Medulla oblongata (tissue), 1 donor: ENCODE results near the gene ERP27.

Experiments used
- DNase-seq: peaks from one replicate; pipeline ENCODE4 v3.0.0-alpha.2; 2015; ENCODE audit errors: extremely low spot score

Gene ERP27

GRCh38 chr12:14868916-14869506, 69.3 kb downstream of the ERP27 start:
- no peak for DNase-seq
